Hematopoietic multipotent progenitor cell treated with erythropoietin and hydrocortisone succinate and interleukin-3 and kit ligand, for 15 days (in vitro differentiated cells): ENCODE measurements around the gene NOC2L.

Source experiments
- DNase-seq: peaks from one replicate; pipeline ENCODE4 v3.0.0-alpha.2; 2015; ENCODE audit warnings: low spot score

NOC2L gene

GRCh38 chr1:916173-917075, 42.6 kb downstream of the NOC2L start:
- DNase-seq = no peak

- no peak for DNase-seq
Observed at GRCh38 chr1:915295-916172, 43.5 kb downstream of the NOC2L start.

GRCh38 chr1:914891-915280, 44.2 kb downstream of the NOC2L start:
- DNase-seq = no peak

GRCh38 chr1:914131-914890, 44.7 kb downstream of the NOC2L start:
- DNase-seq = no peak

GRCh38 chr1:913491-914130, 45.4 kb downstream of the NOC2L start:
- DNase-seq = no peak

- DNase-seq = no peak
Observed at GRCh38 chr1:912740-913301, 46.2 kb downstream of the NOC2L start.

- DNase-seq = no peak
Observed at GRCh38 chr1:911875-912739, 46.9 kb downstream of the NOC2L start.

GRCh38 chr1:910881-911721, 48.0 kb downstream of the NOC2L start:
- DNase-seq = peak; percentile 5

- no peak for DNase-seq
Observed at GRCh38 chr1:910311-910880, 48.7 kb downstream of the NOC2L start.

- no peak for DNase-seq
Observed at GRCh38 chr1:909861-910310, 49.2 kb downstream of the NOC2L start.

GRCh38 chr1:908661-909060, 50.4 kb downstream of the NOC2L start:
- DNase-seq = no peak

GRCh38 chr1:907611-908451, 51.2 kb downstream of the NOC2L start:
- no peak for DNase-seq

GRCh38 chr1:906600-907420, 52.2 kb downstream of the NOC2L start:
- DNase-seq = no peak

GRCh38 chr1:905811-906599, 53.1 kb downstream of the NOC2L start:
- no peak for DNase-seq

GRCh38 chr1:905071-905749, 53.8 kb downstream of the NOC2L start:
- DNase-seq = no peak
